NCI-H128 (cell line): ENCODE data around the gene CASKIN1.
"Not testable (repeated sequence)": the region's sequence is repeated elsewhere in the genome, so short reads cannot be mapped to it uniquely, and the experiment has no call there.

Experiments used
- DNase-seq: peaks from one replicate; lab custom pipeline; 2025; ENCODE audit not compliant: unreplicated experiment; lab: John Stamatoyannopoulos, UW

The CASKIN1 gene

GRCh38 chr16:2142942-2143877 is 53.2 kb downstream of the CASKIN1 start:
- DNase-seq: no peak

DNA sequence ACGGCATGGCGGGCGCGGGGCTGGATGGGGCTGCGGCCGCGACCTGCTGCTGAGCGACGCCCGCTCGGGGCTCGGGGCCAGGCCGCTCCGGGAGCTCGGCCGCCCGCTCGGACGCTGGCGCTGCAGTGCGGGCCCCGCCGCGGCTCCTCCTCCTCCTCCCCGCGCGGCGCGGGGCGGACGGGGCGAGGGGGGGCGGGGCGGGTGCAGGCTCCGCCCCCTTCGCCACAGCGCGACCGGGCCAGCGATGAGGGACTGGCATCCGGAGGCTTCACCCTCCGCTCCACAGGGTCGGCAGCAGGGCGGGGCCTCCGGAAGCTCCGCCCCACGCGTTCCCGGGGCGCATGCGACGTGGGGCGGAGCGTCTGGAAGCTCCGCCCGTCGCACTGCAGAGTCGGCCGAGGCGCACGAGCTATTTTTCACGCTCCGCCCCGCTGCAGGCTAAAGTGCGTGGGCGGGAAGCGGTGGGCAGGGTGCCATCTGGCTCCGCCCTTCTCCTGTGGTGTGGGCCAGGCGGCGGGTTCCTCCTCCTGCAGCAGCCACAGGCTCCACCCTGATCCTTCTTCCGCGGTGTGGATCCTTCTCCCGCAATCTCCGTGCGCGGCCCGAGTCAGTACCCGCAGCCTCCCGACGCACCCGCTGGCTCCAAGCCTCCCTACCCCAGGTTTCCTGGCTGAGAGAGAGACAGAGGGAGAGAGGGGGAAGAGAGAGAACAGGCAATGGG is 60.5 kb downstream of the CASKIN1 start, which contains the start of gene PKD1:
Gene PKD1, minus strand, starts transcription at position 129 of the 721 bp plus-strand sequence. CDS start 209 bp downstream, outside the sequence.
- peak; percentile 51 for DNase-seq

- DNase-seq: not testable (repeated sequence)
Measured at GRCh38 chr16:2135071-2135470, 61.3 kb downstream of the CASKIN1 start.

DNA sequence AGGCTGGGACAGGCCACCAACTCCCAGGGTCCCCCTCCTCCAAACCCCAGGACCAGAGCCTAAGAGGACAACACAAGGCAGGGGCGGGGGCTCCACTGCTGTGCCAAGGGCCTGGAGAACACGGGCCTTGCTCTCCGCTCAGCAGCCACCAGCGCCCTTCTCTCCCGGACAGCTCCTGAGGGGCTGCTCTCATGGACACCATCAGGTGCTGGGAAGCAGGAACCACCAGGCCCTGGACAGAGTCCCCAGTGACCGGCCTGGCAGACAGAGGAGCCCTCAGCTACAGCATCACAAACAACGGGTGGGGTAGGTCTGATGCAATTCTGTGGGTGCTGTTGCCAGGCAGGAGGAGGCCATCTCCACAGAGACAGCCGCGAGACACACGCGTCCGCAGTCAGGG is 62.6 kb downstream of the CASKIN1 start:
- DNase-seq: not testable (repeated sequence)

DNA sequence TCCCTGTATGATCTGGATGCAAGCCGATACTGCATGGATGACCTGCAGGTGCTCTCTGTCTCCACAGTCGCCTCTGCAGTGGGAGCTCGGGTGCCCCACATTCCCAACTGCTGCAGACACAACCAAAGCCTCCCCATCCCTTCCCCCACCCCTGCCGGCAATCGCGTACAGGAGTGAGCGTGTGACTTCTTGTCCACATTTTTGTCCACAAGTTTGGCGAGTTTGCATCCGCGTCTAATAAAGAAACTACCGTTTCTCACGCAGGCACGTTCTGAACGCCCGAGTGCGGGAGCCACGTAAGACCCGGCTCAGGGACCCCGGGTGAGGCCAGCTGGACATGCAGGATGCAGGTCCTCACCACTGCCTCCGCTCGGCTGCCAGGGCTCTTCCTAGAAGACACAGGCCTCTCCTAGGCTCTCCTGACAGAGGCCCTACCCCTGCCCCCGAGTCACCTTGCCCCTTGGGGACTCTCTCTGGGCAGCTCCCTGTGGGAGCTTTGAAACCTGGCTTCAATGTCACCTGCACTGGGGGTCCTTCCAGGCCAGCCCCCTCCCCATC is 66.4 kb downstream of the CASKIN1 start:
- DNase-seq: not testable (repeated sequence)

GRCh38 chr16:2129251-2129650 is 67.2 kb downstream of the CASKIN1 start:
- not testable (repeated sequence) for DNase-seq

GRCh38 chr16:2127630-2128280 is 68.7 kb downstream of the CASKIN1 start:
- DNase-seq: not testable (repeated sequence)
